Measurements from ENCODE around the gene ADAMTS6. TPM values are rescaled to one million over a fixed set of nuclear protein-coding genes. Genes with fewer than 3 reads are reported as not detected.

Gene ADAMTS6
- total and polyA plus RNA-seq, 2 donors (not counting 1 experiment from before 2014, with no cell fraction given) = 3.6 to 12.3 TPM

GRCh38 chr5:65268525-65268924 lies 213.2 kb downstream of the ADAMTS6 start:
- ChIA-PET POLR2A (interaction anchor here (0.6 kb wide), 1 partner anchor 168 kb away, joined by 3 read pairs; no protein-coding TSS in a partner anchor), CTCF (no interaction called here)
- Mint-ChIP-seq H3K4me3 (no peak overlapping the region), H3K27ac (no peak overlapping the region), H3K27me3 (no peaks in the 10 kb centered on the region), H3K4me1 (no peaks in the 10 kb centered on the region), H3K9me3 (ENCODE audit: insufficient read depth) (no peaks in the 10 kb centered on the region)
- Histone ChIP-seq H3K27me3 (replicated peaks in 1 of 4; ENCODE audit: control extremely low read depth in 1 of 4, control insufficient read depth in 3 of 4, insufficient read depth in 4 of 4, low read length in 3 of 4) (no peaks in the 10 kb centered on the region), H3K4me1 (ENCODE audit: control insufficient read depth in 2 of 2, insufficient read depth in 2 of 2, low read length in 2 of 2) (no peaks in the 10 kb centered on the region), H2AFZ (ENCODE audit: insufficient read depth, low read depth, low read length, poor library complexity, severe bottlenecking) (no peak overlapping the region), H3K4me3 (ENCODE audit: control extremely low read depth in 1 of 5, extremely low read depth in 1 of 5, insufficient read depth in 1 of 5, low read depth in 2 of 5, low read length in 4 of 5) (no peak overlapping the region), H3K9me3 (ENCODE audit: control extremely low read depth in 1 of 3, control insufficient read depth in 2 of 3, insufficient read depth in 1 of 3, low read length in 2 of 3) (no peaks in the 10 kb centered on the region), H4K20me1 (ENCODE audit: control insufficient read depth, insufficient read depth, low read length, poor library complexity, severe bottlenecking) (no peaks in the 10 kb centered on the region), H3K9ac (ENCODE audit: low read length) (no peak overlapping the region), H3K36me3 (replicated peaks in 1 of 2; ENCODE audit: control extremely low read depth in 1 of 2, control insufficient read depth in 1 of 2, extremely low read depth in 1 of 2, insufficient read depth in 2 of 2, low read length in 1 of 2) (no peaks in the 10 kb centered on the region), H3K79me2 (ENCODE audit: control insufficient read depth, insufficient read depth, low read length) (no peaks in the 10 kb centered on the region), H3K4me2 (replicated peaks; ENCODE audit: low read depth, low read length, poor library complexity, severe bottlenecking) (no peak overlapping the region), H3K27ac (ENCODE audit: low read length in 2 of 2) (no peak overlapping the region)
- no peak for ATAC-seq (ENCODE audit: low read depth)
- no peak for TF ChIP-seq EZH2 (IDR thresholded peaks at IDR 0.05; ENCODE audit: borderline replicate concordance, insufficient read depth, low read depth, low read length, poor library complexity, severe bottlenecking)
- no peak for TF ChIP-seq CTCF (IDR thresholded peaks at IDR 0.05)
- intact Hi-C loops (cut with micrococcal nuclease) = no loop called here
- DNase-seq = no peak
- WGBS (ENCODE audit: insufficient coverage) = 98% methylated on average over 6 of the region's 8 CpGs

DNA sequence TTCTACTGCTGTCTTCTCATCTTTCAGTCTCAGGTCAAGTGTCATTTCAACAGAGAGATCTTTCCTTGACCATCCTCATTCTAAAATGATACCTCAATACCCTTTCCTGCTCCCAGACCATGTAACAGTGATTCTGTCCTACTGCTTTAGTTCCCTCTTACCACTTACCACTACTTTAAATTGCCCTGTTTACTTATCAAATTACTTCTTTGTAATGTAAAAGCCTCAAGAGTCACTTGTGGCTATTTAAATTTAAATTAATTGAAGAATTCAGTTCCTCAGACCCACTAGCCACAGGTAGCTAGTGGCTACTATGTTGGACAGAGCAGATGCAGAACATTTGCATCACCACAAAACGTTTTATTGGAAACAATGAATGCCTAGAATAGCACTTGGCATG lies 217.3 kb downstream of the ADAMTS6 start:
- ATAC-seq (ENCODE audit: low read depth) (no peak), DNase-seq (no peak)
- no peaks in the 10 kb centered on the region for H4K20me1 ChIP-seq (ENCODE audit: control insufficient read depth, insufficient read depth, low read length, poor library complexity, severe bottlenecking)
- no peak overlapping the region for H3K4me2 ChIP-seq (replicated peaks; ENCODE audit: low read depth, low read length, poor library complexity, severe bottlenecking)
- H3K36me3 ChIP-seq (replicated peaks in 1 of 2; ENCODE audit: control extremely low read depth in 1 of 2, control insufficient read depth in 1 of 2, extremely low read depth in 1 of 2, insufficient read depth in 2 of 2, low read length in 1 of 2) = no peaks in the 10 kb centered on the region
- H3K4me1 ChIP-seq (ENCODE audit: control insufficient read depth in 2 of 2, insufficient read depth in 2 of 2, low read length in 2 of 2) = no peaks in the 10 kb centered on the region
- ChIA-PET POLR2A (no interaction called here), CTCF (no interaction called here)
- TF ChIP-seq EZH2 (IDR thresholded peaks at IDR 0.05; ENCODE audit: borderline replicate concordance, insufficient read depth, low read depth, low read length, poor library complexity, severe bottlenecking) = no peak
- no peak for TF ChIP-seq CTCF (IDR thresholded peaks at IDR 0.05)
- H3K4me3 Mint-ChIP-seq = no peak overlapping the region
- H3K4me1 Mint-ChIP-seq = no peaks in the 10 kb centered on the region
- H3K9me3 ChIP-seq (ENCODE audit: control extremely low read depth in 1 of 3, control insufficient read depth in 2 of 3, insufficient read depth in 1 of 3, low read length in 2 of 3) = no peaks in the 10 kb centered on the region
- H3K79me2 ChIP-seq (ENCODE audit: control insufficient read depth, insufficient read depth, low read length) = no peaks in the 10 kb centered on the region
- H2AFZ ChIP-seq (ENCODE audit: insufficient read depth, low read depth, low read length, poor library complexity, severe bottlenecking) = no peak overlapping the region
- H3K9ac ChIP-seq (ENCODE audit: low read length) = no peak overlapping the region
- H3K9me3 Mint-ChIP-seq (ENCODE audit: insufficient read depth) = no peaks in the 10 kb centered on the region
- no peak overlapping the region for H3K27ac Mint-ChIP-seq
- no peak overlapping the region for H3K27ac ChIP-seq (ENCODE audit: low read length in 2 of 2)
- no CpG with 5 or more reads among the region's 1 CpG for WGBS (ENCODE audit: insufficient coverage)
- no peaks in the 10 kb centered on the region for H3K27me3 Mint-ChIP-seq
- intact Hi-C loops (cut with micrococcal nuclease) = no loop called here
- no peak overlapping the region for H3K4me3 ChIP-seq (ENCODE audit: control extremely low read depth in 1 of 5, extremely low read depth in 1 of 5, insufficient read depth in 1 of 5, low read depth in 2 of 5, low read length in 4 of 5)
- no peaks in the 10 kb centered on the region for H3K27me3 ChIP-seq (replicated peaks in 1 of 4; ENCODE audit: control extremely low read depth in 1 of 4, control insufficient read depth in 3 of 4, insufficient read depth in 4 of 4, low read length in 3 of 4)
